ENCODE results near the gene MPHOSPH6. TPM values are rescaled to one million over a fixed set of nuclear protein-coding genes. Genes with fewer than 3 reads are reported as not detected.

The MPHOSPH6 gene
- total RNA-seq, 1 donor from 2014 or later = 50.5 TPM

DNA sequence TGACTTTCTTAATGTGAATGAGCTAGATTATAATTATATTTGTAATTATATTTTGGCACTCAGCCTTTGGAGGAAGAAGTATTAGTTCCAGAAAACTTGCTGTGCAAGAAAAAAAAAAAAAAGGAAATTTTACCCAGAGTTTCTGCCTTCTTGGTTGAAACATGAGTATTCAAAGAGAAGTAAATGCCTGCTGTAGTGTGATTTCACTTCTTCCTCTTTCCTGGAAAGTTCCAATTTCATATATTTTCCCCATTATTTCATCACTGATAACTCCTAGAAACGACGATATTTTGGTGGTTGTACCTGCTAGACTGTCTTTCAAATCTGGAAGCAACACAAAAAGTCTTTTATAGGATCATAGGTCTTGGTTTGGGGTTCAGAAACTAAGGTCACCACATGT is 20.4 kb upstream of the MPHOSPH6 start:
- no peaks in the 10 kb centered on the region for H3K4me1 Mint-ChIP-seq
- no peaks in the 10 kb centered on the region for H3K27me3 Mint-ChIP-seq (ENCODE audit: low read depth)
- DNase-seq (ENCODE audit: low read depth, low spot score) = no peak
- TF ChIP-seq, protein P1, sequence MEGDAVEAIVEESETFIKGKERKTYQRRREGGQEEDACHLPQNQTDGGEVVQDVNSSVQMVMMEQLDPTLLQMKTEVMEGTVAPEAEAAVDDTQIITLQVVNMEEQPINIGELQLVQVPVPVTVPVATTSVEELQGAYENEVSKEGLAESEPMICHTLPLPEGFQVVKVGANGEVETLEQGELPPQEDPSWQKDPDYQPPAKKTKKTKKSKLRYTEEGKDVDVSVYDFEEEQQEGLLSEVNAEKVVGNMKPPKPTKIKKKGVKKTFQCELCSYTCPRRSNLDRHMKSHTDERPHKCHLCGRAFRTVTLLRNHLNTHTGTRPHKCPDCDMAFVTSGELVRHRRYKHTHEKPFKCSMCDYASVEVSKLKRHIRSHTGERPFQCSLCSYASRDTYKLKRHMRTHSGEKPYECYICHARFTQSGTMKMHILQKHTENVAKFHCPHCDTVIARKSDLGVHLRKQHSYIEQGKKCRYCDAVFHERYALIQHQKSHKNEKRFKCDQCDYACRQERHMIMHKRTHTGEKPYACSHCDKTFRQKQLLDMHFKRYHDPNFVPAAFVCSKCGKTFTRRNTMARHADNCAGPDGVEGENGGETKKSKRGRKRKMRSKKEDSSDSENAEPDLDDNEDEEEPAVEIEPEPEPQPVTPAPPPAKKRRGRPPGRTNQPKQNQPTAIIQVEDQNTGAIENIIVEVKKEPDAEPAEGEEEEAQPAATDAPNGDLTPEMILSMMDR (conservative IDR thresholded peaks at IDR 0.05) = no peak
- H3K4me3 Mint-ChIP-seq = no peak overlapping the region
- no peaks in the 10 kb centered on the region for H3K9me3 Mint-ChIP-seq
- H3K36me3 Mint-ChIP-seq (ENCODE audit: low read depth) = no peaks in the 10 kb centered on the region
- no peak overlapping the region for H3K27ac Mint-ChIP-seq (ENCODE audit: unreplicated experiment)

DNA sequence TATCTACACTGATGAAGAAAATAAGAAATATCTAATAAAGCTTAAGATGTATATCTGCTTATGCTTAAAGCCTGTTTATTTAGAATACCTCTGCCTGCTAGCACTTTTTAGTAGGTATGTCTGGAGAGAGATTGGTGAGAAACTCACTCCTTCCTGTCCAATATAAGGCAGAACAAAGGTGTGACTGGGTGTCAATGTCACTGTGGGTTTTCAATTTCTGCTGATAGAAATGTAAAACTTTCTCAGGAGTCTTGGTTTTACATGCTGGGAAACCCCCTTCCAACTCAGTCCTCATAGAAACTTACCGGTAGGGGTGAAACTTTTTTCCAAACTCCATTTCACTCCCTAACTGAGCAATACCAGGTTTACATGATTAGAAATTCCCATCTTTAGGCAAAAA is 17.8 kb upstream of the MPHOSPH6 start:
- no peak overlapping the region for H3K4me3 Mint-ChIP-seq
- no peak overlapping the region for H3K27ac Mint-ChIP-seq (ENCODE audit: unreplicated experiment)

DNA sequence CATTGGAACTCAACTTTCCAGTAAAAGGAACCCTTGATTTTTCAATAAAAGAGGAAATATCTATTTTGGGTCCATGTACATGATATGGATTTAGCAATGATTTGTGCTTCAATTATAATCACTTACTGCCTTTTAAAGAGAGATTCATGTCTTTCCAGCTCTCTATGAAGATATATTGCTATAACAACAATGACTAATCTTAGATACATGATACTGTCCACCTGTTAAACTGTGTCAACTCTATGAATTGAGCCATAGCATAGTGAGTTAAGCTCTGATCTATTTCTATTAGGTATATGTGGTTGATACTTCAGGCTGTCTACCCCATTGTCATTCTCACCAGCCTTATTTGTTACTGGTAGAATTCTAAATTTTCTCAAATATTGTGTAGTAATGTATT is 15.0 kb upstream of the MPHOSPH6 start:
- no peak for DNase-seq (ENCODE audit: low read depth, low spot score)
- Mint-ChIP-seq H3K27me3 (ENCODE audit: low read depth) (no peaks in the 10 kb centered on the region), H3K36me3 (ENCODE audit: low read depth) (no peaks in the 10 kb centered on the region), H3K9me3 (no peaks in the 10 kb centered on the region), H3K27ac (ENCODE audit: unreplicated experiment) (no peak overlapping the region), H3K4me1 (peaks cover 6% of the 10 kb centered on the region), H3K4me3 (no peak overlapping the region)
- TF ChIP-seq, protein P1 (conservative IDR thresholded peaks at IDR 0.05) = no peak

More for the DNA sequence above, 17.8 kb upstream of the MPHOSPH6 start:
- no peak for DNase-seq (ENCODE audit: low read depth, low spot score)
- no peaks in the 10 kb centered on the region for H3K4me1 Mint-ChIP-seq
- H3K9me3 Mint-ChIP-seq = no peaks in the 10 kb centered on the region
- TF ChIP-seq, protein P1 (conservative IDR thresholded peaks at IDR 0.05) = no peak
- no peaks in the 10 kb centered on the region for H3K36me3 Mint-ChIP-seq (ENCODE audit: low read depth)
- no peaks in the 10 kb centered on the region for H3K27me3 Mint-ChIP-seq (ENCODE audit: low read depth)

DNA sequence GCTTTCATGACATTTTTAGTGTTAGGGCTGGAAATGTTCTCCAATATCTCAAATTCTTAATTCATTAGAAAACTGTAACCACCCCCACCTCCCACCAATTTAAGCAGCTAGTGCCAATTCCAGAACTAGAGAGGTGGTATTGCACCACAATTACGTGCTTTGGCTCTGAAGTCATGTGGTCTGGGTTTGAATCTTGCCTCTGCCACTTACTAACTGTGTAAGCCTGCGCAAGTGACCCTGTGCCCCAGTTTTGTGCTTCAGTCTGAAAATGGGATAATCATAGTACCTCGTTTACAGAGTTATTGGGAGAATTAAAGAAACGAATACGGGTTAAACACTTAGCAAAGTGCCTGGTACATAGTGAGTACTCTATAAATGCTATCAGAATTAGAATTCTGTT is 14.2 kb upstream of the MPHOSPH6 start:
- Mint-ChIP-seq H3K9me3 (no peaks in the 10 kb centered on the region), H3K4me3 (no peak overlapping the region), H3K27me3 (ENCODE audit: low read depth) (no peaks in the 10 kb centered on the region)

DNA sequence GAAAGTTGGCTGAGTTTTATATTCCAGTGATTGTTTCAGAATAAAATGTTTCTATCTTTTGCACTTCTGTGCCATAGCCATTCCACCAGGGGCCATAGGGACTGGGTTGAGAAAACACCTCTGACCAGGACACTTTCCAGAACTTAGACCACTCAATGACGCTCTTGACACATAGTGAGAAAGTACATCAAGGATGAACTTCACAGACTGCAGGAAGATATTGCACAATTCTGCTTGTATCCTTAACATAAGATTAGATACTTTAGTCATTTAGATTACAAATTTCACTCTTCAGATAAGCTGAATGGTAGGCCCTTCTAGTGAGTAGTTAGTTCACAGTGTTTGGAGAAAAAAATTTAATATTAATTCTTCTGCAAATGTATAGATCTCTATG is 13.0 kb upstream of the MPHOSPH6 start:
- no peaks in the 10 kb centered on the region for H3K36me3 Mint-ChIP-seq (ENCODE audit: low read depth)

More for the DNA sequence above, 14.2 kb upstream of the MPHOSPH6 start:
- TF ChIP-seq, protein P1 (conservative IDR thresholded peaks at IDR 0.05) = no peak
- no peak overlapping the region for H3K27ac Mint-ChIP-seq (ENCODE audit: unreplicated experiment)
- no peaks in the 10 kb centered on the region for H3K36me3 Mint-ChIP-seq (ENCODE audit: low read depth)
- no peak for DNase-seq (ENCODE audit: low read depth, low spot score)
- peaks cover 10% of the 10 kb centered on the region for H3K4me1 Mint-ChIP-seq

More for the DNA sequence above, 13.0 kb upstream of the MPHOSPH6 start:
- TF ChIP-seq, protein P1 (conservative IDR thresholded peaks at IDR 0.05) = no peak
- no peaks in the 10 kb centered on the region for H3K9me3 Mint-ChIP-seq
- no peak overlapping the region for H3K27ac Mint-ChIP-seq (ENCODE audit: unreplicated experiment)
- no peak overlapping the region for H3K4me3 Mint-ChIP-seq
- peaks cover 16% of the 10 kb centered on the region for H3K4me1 Mint-ChIP-seq
- DNase-seq (ENCODE audit: low read depth, low spot score) = no peak
- no peaks in the 10 kb centered on the region for H3K27me3 Mint-ChIP-seq (ENCODE audit: low read depth)

All from neural crest cell (in vitro differentiated cells).